ENCODE results near the gene ABTB2. TPM values are rescaled to one million over a fixed set of nuclear protein-coding genes. Genes with fewer than 3 reads are reported as not detected.

The ABTB2 gene
- total and polyA plus RNA-seq, 2 donors (not counting 1 experiment from before 2014, with no cell fraction given), result 1.0 to 5.8 TPM

GRCh38 chr11:34333787-34334186 is 24.0 kb downstream of the ABTB2 start:
- no peak for DNase-seq (ENCODE audit: low read depth in 2 of 2)
- no peaks in the 10 kb centered on the region for H3K79me2 ChIP-seq (ENCODE audit: control insufficient read depth, insufficient read depth, low read length)

DNA sequence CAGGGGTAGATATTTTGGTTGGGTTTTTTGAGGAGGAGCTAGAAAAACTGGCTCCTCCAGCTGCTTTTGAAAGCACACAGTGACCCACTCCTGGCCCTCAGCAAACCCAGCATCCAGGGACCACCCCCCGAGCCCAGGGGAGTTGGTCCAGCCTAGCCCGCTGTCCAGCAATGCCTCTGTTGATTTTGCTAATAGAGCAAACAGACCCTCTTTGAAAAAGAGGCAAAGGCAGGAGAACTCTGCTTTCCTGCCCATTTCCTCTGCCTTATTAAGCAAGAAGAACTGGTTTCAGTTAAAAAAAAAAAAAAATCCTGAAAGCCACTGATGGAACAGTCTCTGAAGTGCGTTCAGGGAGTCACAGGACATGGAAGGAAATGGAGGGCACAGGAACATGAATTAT is 25.3 kb downstream of the ABTB2 start:
- Histone ChIP-seq H3K36me3 (ENCODE audit: control insufficient read depth, insufficient read depth, low read length) (no peaks in the 10 kb centered on the region), H3K27ac (ENCODE audit: insufficient read depth, low read length) (no peak overlapping the region), H3K4me3 (replicated peaks in 1 of 4; ENCODE audit: control extremely low read depth in 1 of 4, insufficient read depth in 1 of 4, low read depth in 3 of 4, low read length in 4 of 4) (no peak overlapping the region), H3K79me2 (ENCODE audit: control insufficient read depth, insufficient read depth, low read length) (no peaks in the 10 kb centered on the region), H4K20me1 (ENCODE audit: control insufficient read depth, extremely low read depth, insufficient read depth, low read length) (no peaks in the 10 kb centered on the region), H3K4me2 (ENCODE audit: extremely low read depth, insufficient read depth, low read length) (no peak overlapping the region), H3K9ac (ENCODE audit: insufficient read depth, low read length) (no peak overlapping the region), H2AFZ (ENCODE audit: low read length) (no peak overlapping the region), H3K9me3 (ENCODE audit: control insufficient read depth, insufficient read depth, low read depth, low read length) (no peaks in the 10 kb centered on the region), H3K27me3 (ENCODE audit: control insufficient read depth, insufficient read depth, low read length) (no peaks in the 10 kb centered on the region), H3K4me1 (ENCODE audit: control insufficient read depth, extremely low read depth, insufficient read depth, low read length) (no peaks in the 10 kb centered on the region)
- DNase-seq (ENCODE audit: low read depth in 2 of 2), result no peak
- TF ChIP-seq EZH2 (IDR thresholded peaks at IDR 0.05; ENCODE audit: low read length, missing control alignments), result no peak
- TF ChIP-seq, protein P1, sequence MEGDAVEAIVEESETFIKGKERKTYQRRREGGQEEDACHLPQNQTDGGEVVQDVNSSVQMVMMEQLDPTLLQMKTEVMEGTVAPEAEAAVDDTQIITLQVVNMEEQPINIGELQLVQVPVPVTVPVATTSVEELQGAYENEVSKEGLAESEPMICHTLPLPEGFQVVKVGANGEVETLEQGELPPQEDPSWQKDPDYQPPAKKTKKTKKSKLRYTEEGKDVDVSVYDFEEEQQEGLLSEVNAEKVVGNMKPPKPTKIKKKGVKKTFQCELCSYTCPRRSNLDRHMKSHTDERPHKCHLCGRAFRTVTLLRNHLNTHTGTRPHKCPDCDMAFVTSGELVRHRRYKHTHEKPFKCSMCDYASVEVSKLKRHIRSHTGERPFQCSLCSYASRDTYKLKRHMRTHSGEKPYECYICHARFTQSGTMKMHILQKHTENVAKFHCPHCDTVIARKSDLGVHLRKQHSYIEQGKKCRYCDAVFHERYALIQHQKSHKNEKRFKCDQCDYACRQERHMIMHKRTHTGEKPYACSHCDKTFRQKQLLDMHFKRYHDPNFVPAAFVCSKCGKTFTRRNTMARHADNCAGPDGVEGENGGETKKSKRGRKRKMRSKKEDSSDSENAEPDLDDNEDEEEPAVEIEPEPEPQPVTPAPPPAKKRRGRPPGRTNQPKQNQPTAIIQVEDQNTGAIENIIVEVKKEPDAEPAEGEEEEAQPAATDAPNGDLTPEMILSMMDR (conservative IDR thresholded peaks at IDR 0.05 in 1 of 2, IDR thresholded peaks at IDR 0.05 in 1 of 2; ENCODE audit: low read depth in 1 of 2, low read length in 2 of 2), result no peak

More at GRCh38 chr11:34333787-34334186, 24.0 kb downstream of the ABTB2 start:
- Histone ChIP-seq H3K4me2 (ENCODE audit: extremely low read depth, insufficient read depth, low read length) (no peak overlapping the region), H3K27ac (ENCODE audit: insufficient read depth, low read length) (no peak overlapping the region), H2AFZ (ENCODE audit: low read length) (no peak overlapping the region), H4K20me1 (ENCODE audit: control insufficient read depth, extremely low read depth, insufficient read depth, low read length) (no peaks in the 10 kb centered on the region), H3K27me3 (ENCODE audit: control insufficient read depth, insufficient read depth, low read length) (no peaks in the 10 kb centered on the region), H3K4me3 (replicated peaks in 1 of 4; ENCODE audit: control extremely low read depth in 1 of 4, insufficient read depth in 1 of 4, low read depth in 3 of 4, low read length in 4 of 4) (no peak overlapping the region), H3K9ac (ENCODE audit: insufficient read depth, low read length) (no peak overlapping the region), H3K4me1 (ENCODE audit: control insufficient read depth, extremely low read depth, insufficient read depth, low read length) (no peaks in the 10 kb centered on the region), H3K9me3 (ENCODE audit: control insufficient read depth, insufficient read depth, low read depth, low read length) (no peaks in the 10 kb centered on the region), H3K36me3 (ENCODE audit: control insufficient read depth, insufficient read depth, low read length) (no peaks in the 10 kb centered on the region)
- TF ChIP-seq, protein P1 (conservative IDR thresholded peaks at IDR 0.05 in 1 of 2, IDR thresholded peaks at IDR 0.05 in 1 of 2; ENCODE audit: low read depth in 1 of 2, low read length in 2 of 2), result no peak
- TF ChIP-seq EZH2 (IDR thresholded peaks at IDR 0.05; ENCODE audit: low read length, missing control alignments), result no peak

DNA sequence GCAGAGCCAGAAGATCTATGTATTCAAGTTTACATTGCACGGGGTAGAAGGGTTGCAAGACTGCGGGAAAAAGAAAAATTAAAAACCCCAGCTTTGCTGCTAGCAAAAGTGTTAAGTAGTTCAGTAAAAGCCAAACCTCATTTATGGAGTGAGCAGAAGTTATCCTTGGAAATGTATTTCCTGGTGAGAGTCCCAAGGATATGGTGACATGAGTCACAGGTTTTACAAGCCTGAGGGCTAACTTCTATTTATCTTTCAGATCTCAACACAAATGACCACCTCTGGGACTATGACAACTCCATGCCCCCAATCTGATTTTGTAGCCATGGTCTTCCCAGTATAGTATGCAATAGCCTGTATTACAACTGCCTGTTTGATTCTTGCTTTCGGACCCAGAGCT is 26.1 kb downstream of the ABTB2 start:
- no peak for DNase-seq (ENCODE audit: low read depth in 2 of 2)
- no peaks in the 10 kb centered on the region for H3K4me1 ChIP-seq (ENCODE audit: control insufficient read depth, extremely low read depth, insufficient read depth, low read length)
- no peak overlapping the region for H2AFZ ChIP-seq (ENCODE audit: low read length)
- no peaks in the 10 kb centered on the region for H3K79me2 ChIP-seq (ENCODE audit: control insufficient read depth, insufficient read depth, low read length)
- H3K4me3 ChIP-seq (replicated peaks in 1 of 4; ENCODE audit: control extremely low read depth in 1 of 4, insufficient read depth in 1 of 4, low read depth in 3 of 4, low read length in 4 of 4), result no peak overlapping the region
- no peak overlapping the region for H3K4me2 ChIP-seq (ENCODE audit: extremely low read depth, insufficient read depth, low read length)
- H3K27ac ChIP-seq (ENCODE audit: insufficient read depth, low read length), result no peak overlapping the region
- no peaks in the 10 kb centered on the region for H3K27me3 ChIP-seq (ENCODE audit: control insufficient read depth, insufficient read depth, low read length)
- H3K9ac ChIP-seq (ENCODE audit: insufficient read depth, low read length), result no peak overlapping the region
- H3K9me3 ChIP-seq (ENCODE audit: control insufficient read depth, insufficient read depth, low read depth, low read length), result no peaks in the 10 kb centered on the region
- no peaks in the 10 kb centered on the region for H3K36me3 ChIP-seq (ENCODE audit: control insufficient read depth, insufficient read depth, low read length)
- H4K20me1 ChIP-seq (ENCODE audit: control insufficient read depth, extremely low read depth, insufficient read depth, low read length), result no peaks in the 10 kb centered on the region
- TF ChIP-seq, protein P1 (conservative IDR thresholded peaks at IDR 0.05 in 1 of 2, IDR thresholded peaks at IDR 0.05 in 1 of 2; ENCODE audit: low read depth in 1 of 2, low read length in 2 of 2), result no peak
- TF ChIP-seq EZH2 (IDR thresholded peaks at IDR 0.05; ENCODE audit: low read length, missing control alignments), result no peak
